Measurements from ENCODE around the gene FLII. TPM values are rescaled to one million over a fixed set of nuclear protein-coding genes. Genes with fewer than 3 reads are reported as not detected.
"Not testable (repeated sequence)": the region's sequence is repeated elsewhere in the genome, so short reads cannot be mapped to it uniquely, and the experiment has no call there.

The FLII gene
- total and polyA plus RNA-seq, 2 donors (not counting 3 experiments of a cell fraction or from before 2014, with no cell fraction given): 397 to 582 TPM

DNA sequence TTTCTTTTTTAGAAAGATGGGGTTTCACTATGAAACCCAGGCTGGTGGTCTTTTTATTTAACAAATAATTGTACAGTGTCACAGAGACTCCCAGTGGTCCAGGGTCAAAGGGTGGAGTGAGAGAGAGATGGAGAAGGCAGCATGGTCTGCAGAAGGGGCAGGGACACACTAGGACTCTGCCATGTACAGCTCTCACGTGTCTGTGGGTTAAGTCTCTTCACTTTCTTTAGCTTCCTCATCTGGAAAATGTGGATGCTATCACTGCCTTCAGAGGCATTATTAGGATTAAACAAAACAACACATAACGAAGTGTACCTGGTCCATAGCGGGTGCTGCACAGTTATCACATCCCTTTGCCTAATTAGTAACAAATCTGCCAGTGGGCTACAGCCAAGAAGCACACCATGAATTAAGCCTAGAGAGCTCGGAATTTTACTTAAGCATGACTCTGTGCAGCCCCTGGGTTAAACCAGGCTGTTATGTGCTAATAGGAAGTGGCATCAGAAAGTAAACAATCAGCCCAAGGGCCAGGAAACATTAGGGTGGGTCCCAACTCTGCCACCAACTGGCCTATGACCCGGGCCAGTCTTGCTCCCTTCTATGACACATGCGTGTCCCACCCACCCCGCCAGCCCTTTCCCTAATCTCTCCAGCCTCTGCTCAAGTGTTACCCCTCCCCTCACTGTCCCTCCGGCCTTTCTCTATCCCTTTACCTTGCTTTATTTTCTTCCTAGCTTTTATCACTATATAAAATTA is 42.4 kb upstream of the FLII start:
- DNase-seq (ENCODE audit: low read depth, low spot score) (peak; percentile 64), FAIRE-seq (peak; percentile 79)
- Histone ChIP-seq H3K4me2 (ENCODE audit: insufficient read depth, low read length) (peak overlapping the region; percentile 39), H3K79me2 (ENCODE audit: control insufficient read depth, insufficient read depth, low read length) (peaks cover 2% of the 10 kb centered on the region), H3K9ac (replicated peaks; ENCODE audit: extremely low read depth, insufficient read depth, low read length) (peak overlapping the region; percentile 13), H3K27ac (ENCODE audit: insufficient read depth, low read depth, low read length) (peak overlapping the region; percentile 19), H4K20me1 (replicated peaks; ENCODE audit: control insufficient read depth, extremely low read depth, insufficient read depth, low read length) (no peaks in the 10 kb centered on the region), H2AFZ (ENCODE audit: low read depth, low read length) (no peak overlapping the region), H3K27me3 (ENCODE audit: control insufficient read depth in 2 of 2, insufficient read depth in 2 of 2, low read length in 2 of 2) (no peaks in the 10 kb centered on the region), H3K4me3 (replicated peaks in 1 of 3; ENCODE audit: insufficient read depth in 1 of 3, low read depth in 1 of 3, low read length in 3 of 3) (no peak overlapping the region), H3K9me1 (replicated peaks; ENCODE audit: control insufficient read depth, extremely low read depth, insufficient read depth, low read length) (no peaks in the 10 kb centered on the region), H3K36me3 (ENCODE audit: control insufficient read depth in 2 of 2, extremely low read depth in 1 of 2, insufficient read depth in 2 of 2, low read length in 2 of 2) (peaks cover 14 to 27% of the 10 kb centered on the region in 2 experiments), H3K4me1 (ENCODE audit: control insufficient read depth, extremely low read depth, insufficient read depth, low read length) (peaks cover 15% of the 10 kb centered on the region), H3K9me3 (replicated peaks; ENCODE audit: control insufficient read depth, insufficient read depth, low read length) (no peaks in the 10 kb centered on the region)
- dilution Hi-C loops (cut with MboI; ENCODE audit: extremely low pct_ligation_motif_present, low sequenced_read_pairs) (no loop called here), intact Hi-C loops (cut with micrococcal nuclease) (loop anchor here (1.0 to 5.0 kb wide), 2 partner anchors 14 to 54 kb away; partner anchors contain the start of gene SMCR8)
- CTCF ChIA-PET: interaction anchor here (1.0 to 1.4 kb wide), 4 partner anchors 10 to 160 kb away, joined by 3 to 4 read pairs (median 3); partner anchors contain the start of gene TOP3A
- POLR2A ChIA-PET: no interaction called here
- no peak for TF ChIP-seq GATA2 (IDR thresholded peaks at IDR 0.05; ENCODE audit: insufficient read depth, insufficient read length, low read depth, low read length)
- no peak for TF ChIP-seq JUN (IDR thresholded peaks at IDR 0.05; ENCODE audit: borderline replicate concordance, insufficient read depth, insufficient read length, low read depth)
- no peak for TF ChIP-seq MYC (IDR thresholded peaks at IDR 0.05; ENCODE audit: low read depth, low read length)
- TF ChIP-seq POLR2A (IDR thresholded peaks at IDR 0.05; ENCODE audit: low read depth, low read length): peak; percentile 34
- peak; percentile 71 for TF ChIP-seq POLR2AphosphoS5 (IDR thresholded peaks at IDR 0.05; ENCODE audit: insufficient read depth, low read depth, low read length)
- TF ChIP-seq, protein P1, sequence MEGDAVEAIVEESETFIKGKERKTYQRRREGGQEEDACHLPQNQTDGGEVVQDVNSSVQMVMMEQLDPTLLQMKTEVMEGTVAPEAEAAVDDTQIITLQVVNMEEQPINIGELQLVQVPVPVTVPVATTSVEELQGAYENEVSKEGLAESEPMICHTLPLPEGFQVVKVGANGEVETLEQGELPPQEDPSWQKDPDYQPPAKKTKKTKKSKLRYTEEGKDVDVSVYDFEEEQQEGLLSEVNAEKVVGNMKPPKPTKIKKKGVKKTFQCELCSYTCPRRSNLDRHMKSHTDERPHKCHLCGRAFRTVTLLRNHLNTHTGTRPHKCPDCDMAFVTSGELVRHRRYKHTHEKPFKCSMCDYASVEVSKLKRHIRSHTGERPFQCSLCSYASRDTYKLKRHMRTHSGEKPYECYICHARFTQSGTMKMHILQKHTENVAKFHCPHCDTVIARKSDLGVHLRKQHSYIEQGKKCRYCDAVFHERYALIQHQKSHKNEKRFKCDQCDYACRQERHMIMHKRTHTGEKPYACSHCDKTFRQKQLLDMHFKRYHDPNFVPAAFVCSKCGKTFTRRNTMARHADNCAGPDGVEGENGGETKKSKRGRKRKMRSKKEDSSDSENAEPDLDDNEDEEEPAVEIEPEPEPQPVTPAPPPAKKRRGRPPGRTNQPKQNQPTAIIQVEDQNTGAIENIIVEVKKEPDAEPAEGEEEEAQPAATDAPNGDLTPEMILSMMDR (IDR thresholded peaks at IDR 0.05; ENCODE audit: extremely low read depth in 1 of 2, insufficient read depth in 1 of 2, low read depth in 1 of 2, low read length in 2 of 2): no peak
- no peak for TF ChIP-seq EZH2 (IDR thresholded peaks at IDR 0.05; ENCODE audit: borderline replicate concordance, low read depth, low read length, severe bottlenecking)
- TF ChIP-seq FOS (IDR thresholded peaks at IDR 0.05; ENCODE audit: borderline replicate concordance, insufficient read depth, low read length): peak; percentile 47
- BruUV-seq (replicated peaks): no TSS peak

GRCh38 chr17:18298061-18298460 is 39.5 kb upstream of the FLII start:
- Histone ChIP-seq H3K4me1 (ENCODE audit: control insufficient read depth, extremely low read depth, insufficient read depth, low read length) (peaks cover 15% of the 10 kb centered on the region), H3K36me3 (ENCODE audit: control insufficient read depth in 2 of 2, extremely low read depth in 1 of 2, insufficient read depth in 2 of 2, low read length in 2 of 2) (peaks cover 11 to 19% of the 10 kb centered on the region in 2 experiments)
- H3K9ac ChIP-seq (replicated peaks; ENCODE audit: extremely low read depth, insufficient read depth, low read length); H2AFZ ChIP-seq (ENCODE audit: low read depth, low read length); H3K27ac ChIP-seq (ENCODE audit: insufficient read depth, low read depth, low read length); H3K4me2 ChIP-seq (ENCODE audit: insufficient read depth, low read length); intact Hi-C loops (cut with micrococcal nuclease); FAIRE-seq; BruUV-seq (replicated peaks); H3K79me2 ChIP-seq (ENCODE audit: control insufficient read depth, insufficient read depth, low read length); H3K27me3 ChIP-seq (ENCODE audit: control insufficient read depth in 2 of 2, insufficient read depth in 2 of 2, low read length in 2 of 2); POLR2A ChIA-PET; dilution Hi-C loops (cut with MboI; ENCODE audit: extremely low pct_ligation_motif_present, low sequenced_read_pairs); CTCF ChIA-PET; H3K4me3 ChIP-seq (replicated peaks in 1 of 3; ENCODE audit: insufficient read depth in 1 of 3, low read depth in 1 of 3, low read length in 3 of 3); H4K20me1 ChIP-seq (replicated peaks; ENCODE audit: control insufficient read depth, extremely low read depth, insufficient read depth, low read length); DNase-seq (ENCODE audit: low read depth, low spot score); H3K9me3 ChIP-seq (replicated peaks; ENCODE audit: control insufficient read depth, insufficient read depth, low read length); H3K9me1 ChIP-seq (replicated peaks; ENCODE audit: control insufficient read depth, extremely low read depth, insufficient read depth, low read length): not testable (repeated sequence)

Measured in endothelial cell of umbilical vein (primary cell).